ENCODE results near the gene CASZ1. TPM values are rescaled to one million over a fixed set of nuclear protein-coding genes. Genes with fewer than 3 reads are reported as not detected.

Gene CASZ1
- total and polyA plus RNA-seq, 9 of the 15 experiments (the other 6 are each of a cell fraction or from before 2014, with no cell fraction given) = 0.01 to 4.0 (median 0.76) TPM; not detected in 1

DNA sequence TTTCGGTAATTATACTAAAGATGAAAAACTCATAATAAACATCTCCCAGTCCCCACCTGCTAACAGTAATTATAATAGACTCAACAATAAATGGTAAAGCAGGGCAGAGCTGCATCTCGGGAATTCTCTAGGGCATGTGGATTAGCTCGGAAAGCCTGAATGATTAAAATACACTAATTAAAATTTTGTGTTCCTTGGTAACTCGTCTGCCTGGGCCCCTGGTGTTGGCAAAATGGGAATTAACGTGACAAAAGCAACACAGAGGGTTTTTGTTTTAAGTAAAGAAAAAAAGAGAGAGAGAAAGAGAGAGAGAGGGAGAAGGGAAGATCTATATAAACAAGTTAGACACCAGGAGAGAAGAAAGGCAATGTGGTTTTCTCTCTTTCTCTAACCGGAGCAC, 62.1 kb downstream of the CASZ1 start (continued):
- TF ChIP-seq RFX5 (IDR thresholded peaks at IDR 0.05; ENCODE audit: low read depth, low read length) (no peak), ZBTB8A (IDR thresholded peaks at IDR 0.05; ENCODE audit: partially characterized antibody) (no peak), STAT5B (CRISPR knock-in tag; IDR thresholded peaks at IDR 0.05) (no peak)
- TF ChIP-seq, protein P1, sequence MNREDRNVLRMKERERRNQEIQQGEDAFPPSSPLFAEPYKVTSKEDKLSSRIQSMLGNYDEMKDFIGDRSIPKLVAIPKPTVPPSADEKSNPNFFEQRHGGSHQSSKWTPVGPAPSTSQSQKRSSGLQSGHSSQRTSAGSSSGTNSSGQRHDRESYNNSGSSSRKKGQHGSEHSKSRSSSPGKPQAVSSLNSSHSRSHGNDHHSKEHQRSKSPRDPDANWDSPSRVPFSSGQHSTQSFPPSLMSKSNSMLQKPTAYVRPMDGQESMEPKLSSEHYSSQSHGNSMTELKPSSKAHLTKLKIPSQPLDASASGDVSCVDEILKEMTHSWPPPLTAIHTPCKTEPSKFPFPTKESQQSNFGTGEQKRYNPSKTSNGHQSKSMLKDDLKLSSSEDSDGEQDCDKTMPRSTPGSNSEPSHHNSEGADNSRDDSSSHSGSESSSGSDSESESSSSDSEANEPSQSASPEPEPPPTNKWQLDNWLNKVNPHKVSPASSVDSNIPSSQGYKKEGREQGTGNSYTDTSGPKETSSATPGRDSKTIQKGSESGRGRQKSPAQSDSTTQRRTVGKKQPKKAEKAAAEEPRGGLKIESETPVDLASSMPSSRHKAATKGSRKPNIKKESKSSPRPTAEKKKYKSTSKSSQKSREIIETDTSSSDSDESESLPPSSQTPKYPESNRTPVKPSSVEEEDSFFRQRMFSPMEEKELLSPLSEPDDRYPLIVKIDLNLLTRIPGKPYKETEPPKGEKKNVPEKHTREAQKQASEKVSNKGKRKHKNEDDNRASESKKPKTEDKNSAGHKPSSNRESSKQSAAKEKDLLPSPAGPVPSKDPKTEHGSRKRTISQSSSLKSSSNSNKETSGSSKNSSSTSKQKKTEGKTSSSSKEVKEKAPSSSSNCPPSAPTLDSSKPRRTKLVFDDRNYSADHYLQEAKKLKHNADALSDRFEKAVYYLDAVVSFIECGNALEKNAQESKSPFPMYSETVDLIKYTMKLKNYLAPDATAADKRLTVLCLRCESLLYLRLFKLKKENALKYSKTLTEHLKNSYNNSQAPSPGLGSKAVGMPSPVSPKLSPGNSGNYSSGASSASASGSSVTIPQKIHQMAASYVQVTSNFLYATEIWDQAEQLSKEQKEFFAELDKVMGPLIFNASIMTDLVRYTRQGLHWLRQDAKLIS (CRISPR knock-in tag; IDR thresholded peaks at IDR 0.05) = no peak
- TF ChIP-seq, protein P2, sequence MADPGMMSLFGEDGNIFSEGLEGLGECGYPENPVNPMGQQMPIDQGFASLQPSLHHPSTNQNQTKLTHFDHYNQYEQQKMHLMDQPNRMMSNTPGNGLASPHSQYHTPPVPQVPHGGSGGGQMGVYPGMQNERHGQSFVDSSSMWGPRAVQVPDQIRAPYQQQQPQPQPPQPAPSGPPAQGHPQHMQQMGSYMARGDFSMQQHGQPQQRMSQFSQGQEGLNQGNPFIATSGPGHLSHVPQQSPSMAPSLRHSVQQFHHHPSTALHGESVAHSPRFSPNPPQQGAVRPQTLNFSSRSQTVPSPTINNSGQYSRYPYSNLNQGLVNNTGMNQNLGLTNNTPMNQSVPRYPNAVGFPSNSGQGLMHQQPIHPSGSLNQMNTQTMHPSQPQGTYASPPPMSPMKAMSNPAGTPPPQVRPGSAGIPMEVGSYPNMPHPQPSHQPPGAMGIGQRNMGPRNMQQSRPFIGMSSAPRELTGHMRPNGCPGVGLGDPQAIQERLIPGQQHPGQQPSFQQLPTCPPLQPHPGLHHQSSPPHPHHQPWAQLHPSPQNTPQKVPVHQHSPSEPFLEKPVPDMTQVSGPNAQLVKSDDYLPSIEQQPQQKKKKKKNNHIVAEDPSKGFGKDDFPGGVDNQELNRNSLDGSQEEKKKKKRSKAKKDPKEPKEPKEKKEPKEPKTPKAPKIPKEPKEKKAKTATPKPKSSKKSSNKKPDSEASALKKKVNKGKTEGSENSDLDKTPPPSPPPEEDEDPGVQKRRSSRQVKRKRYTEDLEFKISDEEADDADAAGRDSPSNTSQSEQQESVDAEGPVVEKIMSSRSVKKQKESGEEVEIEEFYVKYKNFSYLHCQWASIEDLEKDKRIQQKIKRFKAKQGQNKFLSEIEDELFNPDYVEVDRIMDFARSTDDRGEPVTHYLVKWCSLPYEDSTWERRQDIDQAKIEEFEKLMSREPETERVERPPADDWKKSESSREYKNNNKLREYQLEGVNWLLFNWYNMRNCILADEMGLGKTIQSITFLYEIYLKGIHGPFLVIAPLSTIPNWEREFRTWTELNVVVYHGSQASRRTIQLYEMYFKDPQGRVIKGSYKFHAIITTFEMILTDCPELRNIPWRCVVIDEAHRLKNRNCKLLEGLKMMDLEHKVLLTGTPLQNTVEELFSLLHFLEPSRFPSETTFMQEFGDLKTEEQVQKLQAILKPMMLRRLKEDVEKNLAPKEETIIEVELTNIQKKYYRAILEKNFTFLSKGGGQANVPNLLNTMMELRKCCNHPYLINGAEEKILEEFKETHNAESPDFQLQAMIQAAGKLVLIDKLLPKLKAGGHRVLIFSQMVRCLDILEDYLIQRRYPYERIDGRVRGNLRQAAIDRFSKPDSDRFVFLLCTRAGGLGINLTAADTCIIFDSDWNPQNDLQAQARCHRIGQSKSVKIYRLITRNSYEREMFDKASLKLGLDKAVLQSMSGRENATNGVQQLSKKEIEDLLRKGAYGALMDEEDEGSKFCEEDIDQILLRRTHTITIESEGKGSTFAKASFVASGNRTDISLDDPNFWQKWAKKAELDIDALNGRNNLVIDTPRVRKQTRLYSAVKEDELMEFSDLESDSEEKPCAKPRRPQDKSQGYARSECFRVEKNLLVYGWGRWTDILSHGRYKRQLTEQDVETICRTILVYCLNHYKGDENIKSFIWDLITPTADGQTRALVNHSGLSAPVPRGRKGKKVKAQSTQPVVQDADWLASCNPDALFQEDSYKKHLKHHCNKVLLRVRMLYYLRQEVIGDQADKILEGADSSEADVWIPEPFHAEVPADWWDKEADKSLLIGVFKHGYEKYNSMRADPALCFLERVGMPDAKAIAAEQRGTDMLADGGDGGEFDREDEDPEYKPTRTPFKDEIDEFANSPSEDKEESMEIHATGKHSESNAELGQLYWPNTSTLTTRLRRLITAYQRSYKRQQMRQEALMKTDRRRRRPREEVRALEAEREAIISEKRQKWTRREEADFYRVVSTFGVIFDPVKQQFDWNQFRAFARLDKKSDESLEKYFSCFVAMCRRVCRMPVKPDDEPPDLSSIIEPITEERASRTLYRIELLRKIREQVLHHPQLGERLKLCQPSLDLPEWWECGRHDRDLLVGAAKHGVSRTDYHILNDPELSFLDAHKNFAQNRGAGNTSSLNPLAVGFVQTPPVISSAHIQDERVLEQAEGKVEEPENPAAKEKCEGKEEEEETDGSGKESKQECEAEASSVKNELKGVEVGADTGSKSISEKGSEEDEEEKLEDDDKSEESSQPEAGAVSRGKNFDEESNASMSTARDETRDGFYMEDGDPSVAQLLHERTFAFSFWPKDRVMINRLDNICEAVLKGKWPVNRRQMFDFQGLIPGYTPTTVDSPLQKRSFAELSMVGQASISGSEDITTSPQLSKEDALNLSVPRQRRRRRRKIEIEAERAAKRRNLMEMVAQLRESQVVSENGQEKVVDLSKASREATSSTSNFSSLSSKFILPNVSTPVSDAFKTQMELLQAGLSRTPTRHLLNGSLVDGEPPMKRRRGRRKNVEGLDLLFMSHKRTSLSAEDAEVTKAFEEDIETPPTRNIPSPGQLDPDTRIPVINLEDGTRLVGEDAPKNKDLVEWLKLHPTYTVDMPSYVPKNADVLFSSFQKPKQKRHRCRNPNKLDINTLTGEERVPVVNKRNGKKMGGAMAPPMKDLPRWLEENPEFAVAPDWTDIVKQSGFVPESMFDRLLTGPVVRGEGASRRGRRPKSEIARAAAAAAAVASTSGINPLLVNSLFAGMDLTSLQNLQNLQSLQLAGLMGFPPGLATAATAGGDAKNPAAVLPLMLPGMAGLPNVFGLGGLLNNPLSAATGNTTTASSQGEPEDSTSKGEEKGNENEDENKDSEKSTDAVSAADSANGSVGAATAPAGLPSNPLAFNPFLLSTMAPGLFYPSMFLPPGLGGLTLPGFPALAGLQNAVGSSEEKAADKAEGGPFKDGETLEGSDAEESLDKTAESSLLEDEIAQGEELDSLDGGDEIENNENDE (IDR thresholded peaks at IDR 0.05; ENCODE audit: low read depth, low read length) = no peak
